Astrocyte (in vitro differentiated cells and primary cell): ENCODE results near the gene AOAH. TPM values are rescaled to one million over a fixed set of nuclear protein-coding genes. Genes with fewer than 3 reads are reported as not detected.
"Not testable (repeated sequence)": the region's sequence is repeated elsewhere in the genome, so short reads cannot be mapped to it uniquely, and the experiment has no call there.

ENCODE experiments used
- DNase-seq: peaks from one replicate; pipeline ENCODE4 v3.0.0-alpha.2; 2010; ENCODE audit warnings: low read depth
- FAIRE-seq: peaks from 2 replicates; lab custom pipeline; 2011; peaks lifted over from hg19 to GRCh38; lab: Jason Lieb, UNC
- H2AFZ ChIP-seq: 2 replicates; pipeline ENCODE4 v1.6.0; 2012; ENCODE audit warnings: low read depth, low read length, inconsistent platforms
- H3K27ac ChIP-seq: 2 replicates; pipeline ENCODE4 v1.5.1; 2011; ENCODE audit warnings: low read depth, low read length, inconsistent platforms
- H3K27me3 ChIP-seq: 2 replicates; pipeline ENCODE4 v1.6.0; 2011; ENCODE audit warnings: low read length, inconsistent platforms; ENCODE audit not compliant: insufficient read depth
- H3K36me3 ChIP-seq: 2 replicates; pipeline ENCODE4 v1.5.1; 2011; ENCODE audit warnings: low read length, inconsistent platforms; ENCODE audit not compliant: insufficient read depth
- H3K4me1 ChIP-seq: 2 replicates; pipeline ENCODE4 v1.5.1; 2011; ENCODE audit warnings: low read length, inconsistent platforms; ENCODE audit not compliant: insufficient read depth
- H3K4me2 ChIP-seq: 2 replicates; pipeline ENCODE4 v1.6.0; 2012; ENCODE audit warnings: low read length, inconsistent platforms
- H3K4me3 ChIP-seq: 2 replicates; pipeline ENCODE4 v1.5.1; 2011; ENCODE audit warnings: low read depth, mild to moderate bottlenecking, low read length, inconsistent platforms; ENCODE audit not compliant: insufficient read depth
- H3K79me2 ChIP-seq: 2 replicates; pipeline ENCODE4 v1.6.0; 2012; ENCODE audit warnings: mild to moderate bottlenecking, low read length, inconsistent platforms; ENCODE audit not compliant: insufficient read depth
- H3K9ac ChIP-seq: 2 replicates; pipeline ENCODE4 v1.6.0; 2012; ENCODE audit warnings: mild to moderate bottlenecking, low read length, inconsistent platforms
- H3K9me3 ChIP-seq: 2 replicates; pipeline ENCODE4 v1.5.1; 2012; ENCODE audit warnings: low read depth, mild to moderate bottlenecking, low read length, inconsistent platforms; ENCODE audit not compliant: insufficient read depth
- H4K20me1 ChIP-seq: 2 replicates; pipeline ENCODE4 v1.6.0; 2012; ENCODE audit warnings: low read length, inconsistent platforms; ENCODE audit not compliant: insufficient read depth
- H3K27ac Mint-ChIP-seq: one replicate; pipeline ENCODE4 v1.8.0; 2021; ENCODE audit warnings: mild to moderate bottlenecking, mixed read lengths; ENCODE audit not compliant: unreplicated experiment
- H3K27me3 Mint-ChIP-seq: one replicate; pipeline ENCODE4 v1.8.0; 2021; ENCODE audit warnings: low read depth, mixed read lengths; ENCODE audit not compliant: unreplicated experiment
- H3K36me3 Mint-ChIP-seq: one replicate; pipeline ENCODE4 v1.8.0; 2021; ENCODE audit warnings: low read depth, mixed read lengths; ENCODE audit not compliant: unreplicated experiment
- H3K4me1 Mint-ChIP-seq: one replicate; pipeline ENCODE4 v1.8.0; 2021; ENCODE audit warnings: low read depth, mixed read lengths; ENCODE audit not compliant: unreplicated experiment
- H3K4me3 Mint-ChIP-seq: one replicate; pipeline ENCODE4 v1.8.0; 2021; ENCODE audit warnings: mild to moderate bottlenecking, moderate library complexity, mixed read lengths; ENCODE audit not compliant: unreplicated experiment
- H3K9me3 Mint-ChIP-seq: one replicate; pipeline ENCODE4 v1.8.0; 2021; ENCODE audit warnings: mild to moderate bottlenecking, mixed read lengths; ENCODE audit not compliant: unreplicated experiment
- CTCF ChIP-seq: IDR thresholded peaks from 2 replicates; pipeline ENCODE4 v1.5.1; 2011; ENCODE audit warnings: low read depth, mild to moderate bottlenecking, inconsistent platforms, low read length, moderate library complexity; ENCODE audit not compliant: insufficient read depth
- EZH2 ChIP-seq: IDR thresholded peaks from 2 replicates; pipeline ENCODE4 v1.6.1; 2012; ENCODE audit warnings: mild to moderate bottlenecking, low read length, inconsistent platforms; ENCODE audit not compliant: insufficient read depth
- total RNA-seq: library from RNA; stranded (reverse); gene quantifications from 2 replicates; pipeline ENCODE4 v1.2.1, GENCODE V29; 2021

Gene AOAH
- total RNA-seq, 1 donor from 2014 or later, result not detected

DNA sequence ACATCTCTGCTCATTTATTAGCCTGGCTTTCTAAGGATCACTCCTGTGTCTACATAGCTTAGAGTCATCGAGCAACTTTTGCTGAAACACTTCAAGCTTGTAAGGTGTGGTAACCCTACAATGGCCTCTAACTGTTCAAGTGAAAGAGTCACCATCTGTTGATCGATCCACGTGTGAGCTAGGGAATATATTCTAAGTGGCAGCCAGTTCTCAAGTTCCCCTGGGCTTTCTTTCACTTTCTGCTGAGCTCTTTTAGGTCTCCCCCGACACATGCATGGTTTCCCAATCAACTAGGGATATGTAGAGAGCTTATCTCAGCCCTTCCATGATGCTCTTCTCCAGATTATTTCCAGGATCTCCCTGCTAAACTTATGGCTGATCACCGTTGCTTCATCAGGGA, 15.5 kb downstream of the AOAH start:
- Histone ChIP-seq H3K9me3 (no peaks in the 10 kb centered on the region), H3K36me3 (no peaks in the 10 kb centered on the region), H3K27me3 (no peaks in the 10 kb centered on the region), H3K79me2 (no peaks in the 10 kb centered on the region), H2AFZ (no peak overlapping the region), H4K20me1 (no peaks in the 10 kb centered on the region), H3K27ac (no peak overlapping the region), H3K9ac (no peak overlapping the region), H3K4me3 (no peak overlapping the region), H3K4me1 (no peaks in the 10 kb centered on the region), H3K4me2 (no peak overlapping the region)
- Mint-ChIP-seq H3K4me3 (no peak overlapping the region), H3K9me3 (no peaks in the 10 kb centered on the region), H3K27ac (no peak overlapping the region), H3K36me3 (no peaks in the 10 kb centered on the region), H3K4me1 (peaks cover 5% of the 10 kb centered on the region), H3K27me3 (peaks cover 2% of the 10 kb centered on the region)
- DNase-seq (no peak), FAIRE-seq (no peak)
- TF ChIP-seq EZH2 (no peak), CTCF (no peak)

DNA sequence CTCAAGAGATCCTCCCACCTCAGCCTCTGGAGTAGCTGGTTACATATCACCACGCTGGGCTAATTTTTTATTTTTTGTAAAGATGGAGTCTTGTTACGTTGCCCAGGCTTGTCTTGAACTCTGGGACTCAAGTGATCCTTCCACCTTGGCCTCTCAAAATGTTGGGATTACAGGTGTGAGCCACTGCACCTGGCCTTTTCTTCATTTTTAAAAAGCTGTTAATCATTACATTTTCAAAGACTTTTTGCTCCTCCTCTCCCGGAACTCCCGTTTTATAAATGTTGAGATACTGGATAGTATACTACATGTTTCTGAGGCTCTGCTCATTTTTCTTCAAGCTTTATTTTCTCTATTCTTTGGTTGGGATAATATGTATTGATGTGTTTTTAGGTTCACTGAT, 16.4 kb downstream of the AOAH start:
- no peak for DNase-seq
- peaks cover 2% of the 10 kb centered on the region for H3K9me3 Mint-ChIP-seq
- H3K9me3 ChIP-seq, result no peaks in the 10 kb centered on the region
- no peaks in the 10 kb centered on the region for H4K20me1 ChIP-seq
- H3K4me3 ChIP-seq, result no peak overlapping the region
- no peaks in the 10 kb centered on the region for H3K27me3 ChIP-seq
- H3K4me1 Mint-ChIP-seq, result peaks cover 5% of the 10 kb centered on the region
- H3K79me2 ChIP-seq, result no peaks in the 10 kb centered on the region
- H3K4me2 ChIP-seq, result no peak overlapping the region
- TF ChIP-seq EZH2 (no peak), CTCF (no peak)
- no peaks in the 10 kb centered on the region for H3K36me3 ChIP-seq
- H3K27ac ChIP-seq, result no peak overlapping the region
- H3K27ac Mint-ChIP-seq, result no peak overlapping the region
- FAIRE-seq, result no peak
- H3K36me3 Mint-ChIP-seq, result no peaks in the 10 kb centered on the region
- no peaks in the 10 kb centered on the region for H3K4me1 ChIP-seq
- H2AFZ ChIP-seq, result no peak overlapping the region
- H3K9ac ChIP-seq, result no peak overlapping the region
- peaks cover 2% of the 10 kb centered on the region for H3K27me3 Mint-ChIP-seq
- no peak overlapping the region for H3K4me3 Mint-ChIP-seq

GRCh38 chr7:36707465-36707864, 16.8 kb downstream of the AOAH start:
- no peak overlapping the region for H3K4me3 ChIP-seq
- TF ChIP-seq CTCF, result no peak
- TF ChIP-seq EZH2, result no peak
- H3K27ac ChIP-seq, result no peak overlapping the region
- no peaks in the 10 kb centered on the region for H4K20me1 ChIP-seq
- Mint-ChIP-seq H3K9me3 (peaks cover 2% of the 10 kb centered on the region), H3K4me1 (peaks cover 5% of the 10 kb centered on the region), H3K36me3 (no peaks in the 10 kb centered on the region), H3K27ac (no peak overlapping the region), H3K27me3 (peaks cover 2% of the 10 kb centered on the region), H3K4me3 (no peak overlapping the region)
- DNase-seq (no peak), FAIRE-seq (no peak)
- no peaks in the 10 kb centered on the region for H3K9me3 ChIP-seq
- H3K4me2 ChIP-seq, result no peak overlapping the region
- H3K27me3 ChIP-seq, result no peaks in the 10 kb centered on the region
- no peaks in the 10 kb centered on the region for H3K79me2 ChIP-seq
- H3K4me1 ChIP-seq, result no peaks in the 10 kb centered on the region
- H3K9ac ChIP-seq, result no peak overlapping the region
- H3K36me3 ChIP-seq, result no peaks in the 10 kb centered on the region
- no peak overlapping the region for H2AFZ ChIP-seq

DNA sequence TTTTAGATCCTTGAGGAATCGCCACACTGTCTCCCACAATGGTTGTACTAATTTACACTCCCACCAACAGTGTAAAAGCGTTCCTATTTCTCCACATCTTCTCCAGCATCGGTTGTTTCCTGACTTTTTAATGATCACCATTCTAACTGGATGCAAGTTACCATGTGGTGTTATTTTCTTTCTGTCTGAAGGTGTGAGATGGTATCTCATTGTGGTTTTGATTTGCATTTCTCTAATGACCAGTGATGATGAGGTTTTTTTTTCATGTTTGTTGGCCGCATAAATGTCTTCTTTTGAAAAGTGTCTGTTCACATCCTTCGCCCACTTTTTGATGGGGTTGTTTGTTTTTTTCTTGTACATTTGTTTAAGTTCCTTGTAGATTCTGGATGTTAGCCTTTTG, 20.4 kb downstream of the AOAH start:
- not testable (repeated sequence) for FAIRE-seq, H3K4me3 Mint-ChIP-seq, H3K36me3 Mint-ChIP-seq, H3K27ac Mint-ChIP-seq, H4K20me1 ChIP-seq, H3K79me2 ChIP-seq, H3K4me1 ChIP-seq, H3K4me1 Mint-ChIP-seq, H3K9me3 Mint-ChIP-seq, H3K9me3 ChIP-seq, H3K27me3 Mint-ChIP-seq, H3K4me2 ChIP-seq, H3K36me3 ChIP-seq, H3K27me3 ChIP-seq, H2AFZ ChIP-seq, H3K9ac ChIP-seq, H3K4me3 ChIP-seq, DNase-seq, H3K27ac ChIP-seq
